Mesendoderm (in vitro differentiated cells): ENCODE measurements around the gene RBMS3.

Source experiments
- DNase-seq: peaks from one replicate; pipeline ENCODE4 v3.0.0; 2013
- H2AK5ac ChIP-seq: 2 replicates; pipeline ENCODE4 v1.6.1; 2013; ENCODE audit warnings: low read length, inconsistent platforms
- H2BK120ac ChIP-seq: 2 replicates; pipeline ENCODE4 v1.6.1; 2013; ENCODE audit warnings: low read depth, mild to moderate bottlenecking, low read length, moderate library complexity, mixed read lengths
- H2BK15ac ChIP-seq: replicated peaks from 2 replicates; pipeline ENCODE4 v1.6.1; 2013; ENCODE audit warnings: low read depth, mild to moderate bottlenecking, moderate library complexity
- H2BK5ac ChIP-seq: 2 replicates; pipeline ENCODE4 v1.6.1; 2013; ENCODE audit warnings: low read length, inconsistent platforms
- H3K18ac ChIP-seq: 2 replicates; pipeline ENCODE4 v1.6.1; 2013; ENCODE audit warnings: mild to moderate bottlenecking, low read length, mixed read lengths
- H3K23ac ChIP-seq: one replicate; pipeline ENCODE4 v1.6.1; 2013; ENCODE audit warnings: low read length
- H3K27ac ChIP-seq: 2 replicates; pipeline ENCODE4 v1.5.1; 2013; ENCODE audit warnings: low read depth, mild to moderate bottlenecking, inconsistent platforms, low read length, moderate library complexity
- H3K27me3 ChIP-seq: 2 replicates; pipeline ENCODE4 v1.6.1; 2013; ENCODE audit warnings: low read length, control low read depth, mild to moderate bottlenecking, inconsistent platforms; ENCODE audit not compliant: insufficient read depth, poor library complexity
- H3K36me3 ChIP-seq: 2 replicates; pipeline ENCODE4 v1.6.1; 2013; ENCODE audit warnings: low read length, inconsistent platforms; ENCODE audit not compliant: control insufficient read depth, insufficient read depth
- H3K4ac ChIP-seq: one replicate; pipeline ENCODE4 v1.6.1; 2013; ENCODE audit warnings: low read depth, mild to moderate bottlenecking, low read length, moderate library complexity
- H3K4me1 ChIP-seq: 2 replicates; pipeline ENCODE4 v1.6.1; 2013; ENCODE audit warnings: low read depth, low read length, inconsistent platforms; ENCODE audit not compliant: control insufficient read depth
- H3K4me2 ChIP-seq: 2 replicates; pipeline ENCODE4 v1.6.1; 2013; ENCODE audit warnings: low read length
- H3K4me3 ChIP-seq: 2 replicates; pipeline ENCODE4 v1.5.1; 2013; ENCODE audit warnings: mild to moderate bottlenecking, low read length
- H3K56ac ChIP-seq: one replicate; pipeline ENCODE4 v1.6.1; 2013; ENCODE audit warnings: low read length
- H3K79me1 ChIP-seq: 2 replicates; pipeline ENCODE4 v1.6.1; 2013; ENCODE audit warnings: low read length, inconsistent platforms
- H3K79me2 ChIP-seq: 2 replicates; pipeline ENCODE4 v1.6.1; 2013; ENCODE audit warnings: mild to moderate bottlenecking, low read length; ENCODE audit not compliant: control insufficient read depth, insufficient read depth
- H3K9ac ChIP-seq: 2 replicates; pipeline ENCODE4 v1.6.1; 2013; ENCODE audit warnings: low read length, inconsistent platforms
- H4K5ac ChIP-seq: one replicate; pipeline ENCODE4 v1.6.1; 2013; ENCODE audit warnings: low read length
- H4K8ac ChIP-seq: one replicate; pipeline ENCODE4 v1.6.1; 2013; ENCODE audit warnings: low read depth, mild to moderate bottlenecking, control low read depth, low read length, moderate library complexity
- WGBS: extraction: QIAGEN DNeasy Blood & Tissue Kit; methylation state at CpG from one replicate; pipeline ENCODE4 v1.1.7; 2013; ENCODE audit warnings: low lambda C conversion rate, missing lambda C conversion rate; ENCODE audit not compliant: insufficient coverage; ENCODE audit errors: extremely low coverage; 5-methylcytosine and 5-hydroxymethylcytosine counted together

RBMS3 gene

DNA sequence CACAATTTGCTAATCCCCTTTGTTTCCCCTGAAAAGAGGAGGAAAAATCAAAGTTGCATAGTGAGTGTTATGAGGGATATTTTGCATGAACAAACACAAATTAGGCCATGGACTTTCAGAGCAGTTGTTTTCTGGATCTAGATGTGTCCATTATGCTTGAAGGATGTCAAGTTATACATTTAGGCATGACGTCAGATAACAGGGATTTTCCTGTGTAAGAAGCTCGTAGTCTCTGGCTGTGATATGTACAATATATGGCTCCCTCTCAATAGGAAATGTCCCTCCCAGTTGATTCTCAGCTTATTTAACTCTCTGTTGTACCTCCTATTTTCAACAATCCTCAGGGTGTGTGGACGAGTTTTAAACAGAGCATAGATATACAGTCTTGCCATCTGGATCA, 171.0 kb downstream of the RBMS3 start:
- Histone ChIP-seq H3K79me2 (no peaks in the 10 kb centered on the region), H2BK15ac (no peak overlapping the region), H3K27me3 (no peaks in the 10 kb centered on the region), H3K4me2 (no peak overlapping the region), H4K5ac (no peak overlapping the region), H2BK5ac (no peak overlapping the region), H4K8ac (no peak overlapping the region), H3K27ac (no peak overlapping the region), H3K9ac (no peak overlapping the region), H3K4me3 (no peak overlapping the region), H2AK5ac (no peak overlapping the region), H3K56ac (no peak overlapping the region), H2BK120ac (no peak overlapping the region), H3K18ac (no peak overlapping the region), H3K36me3 (no peaks in the 10 kb centered on the region), H3K4me1 (peaks cover 5% of the 10 kb centered on the region), H3K4ac (no peak overlapping the region), H3K79me1 (no peaks in the 10 kb centered on the region), H3K23ac (no peak overlapping the region)
- WGBS: no CpG with 5 or more reads among the region's 3 CpGs
- no peak for DNase-seq

DNA sequence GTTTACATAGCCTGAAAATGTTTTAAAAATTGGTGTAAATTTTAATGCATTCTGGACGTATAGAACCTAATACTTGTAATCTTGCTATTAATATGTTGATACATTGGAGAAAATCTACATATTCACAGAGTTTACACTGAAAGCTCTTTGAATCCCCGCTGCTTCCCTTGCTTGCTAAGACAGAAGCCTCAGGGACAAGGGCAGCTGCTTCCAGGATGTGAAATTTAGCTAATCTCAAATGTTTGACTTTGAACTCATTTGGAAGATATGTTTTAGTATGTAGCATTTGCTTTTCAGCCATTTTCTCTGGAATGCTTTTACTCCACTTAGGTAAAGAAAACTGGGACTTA, 172.0 kb downstream of the RBMS3 start:
- no peak overlapping the region for H3K4ac ChIP-seq
- no peak overlapping the region for H3K23ac ChIP-seq
- H3K56ac ChIP-seq: no peak overlapping the region
- H3K27me3 ChIP-seq: no peaks in the 10 kb centered on the region
- no peak overlapping the region for H2BK5ac ChIP-seq
- no peaks in the 10 kb centered on the region for H3K79me1 ChIP-seq
- H3K4me1 ChIP-seq: peaks cover 5% of the 10 kb centered on the region
- no peak overlapping the region for H2BK120ac ChIP-seq
- no peak overlapping the region for H4K5ac ChIP-seq
- H3K4me2 ChIP-seq: no peak overlapping the region
- H3K36me3 ChIP-seq: no peaks in the 10 kb centered on the region
- peak; percentile 18 for DNase-seq
- no peak overlapping the region for H2BK15ac ChIP-seq
- WGBS: no CpG with 5 or more reads among the region's 2 CpGs
- no peaks in the 10 kb centered on the region for H3K79me2 ChIP-seq
- no peak overlapping the region for H3K9ac ChIP-seq
- H4K8ac ChIP-seq: no peak overlapping the region
- H3K4me3 ChIP-seq: no peak overlapping the region
- no peak overlapping the region for H3K27ac ChIP-seq
- no peak overlapping the region for H2AK5ac ChIP-seq
- H3K18ac ChIP-seq: no peak overlapping the region

DNA sequence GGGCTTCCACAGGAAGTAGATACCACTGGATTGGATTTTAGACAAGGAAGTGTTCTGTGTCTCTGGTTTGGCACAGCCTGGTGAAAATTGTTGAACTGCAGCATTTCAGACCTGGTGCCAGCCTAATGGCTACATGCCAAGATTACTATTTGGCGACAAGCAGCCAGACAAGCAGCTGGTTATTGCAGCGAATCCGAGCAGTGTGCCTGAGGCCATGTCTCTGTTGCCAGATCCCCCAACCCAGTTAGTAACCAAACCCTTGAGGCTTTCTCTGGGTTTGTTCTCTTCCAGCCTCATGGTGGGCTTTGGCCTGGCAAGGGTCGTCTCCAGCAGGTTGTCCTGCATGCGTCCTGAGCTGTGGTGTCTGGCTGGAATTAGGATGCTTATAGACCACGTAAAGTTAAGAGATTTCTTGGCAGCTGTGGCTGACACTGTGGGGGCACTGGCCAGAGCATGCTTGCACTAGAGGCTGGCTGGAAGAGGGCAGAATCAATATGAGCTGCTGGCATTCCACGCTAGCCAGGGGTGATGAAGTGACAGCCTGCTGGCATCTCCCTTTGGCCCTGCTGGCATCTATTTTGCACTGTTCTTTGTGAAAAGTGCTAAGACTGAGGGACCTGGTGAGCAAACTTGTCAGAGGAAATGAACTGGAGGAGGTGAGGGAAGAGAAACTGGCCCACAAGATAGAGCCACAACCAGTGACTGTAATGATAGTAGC, 172.6 kb downstream of the RBMS3 start:
- no CpG with 5 or more reads among the region's 7 CpGs for WGBS
- no peaks in the 10 kb centered on the region for H3K79me1 ChIP-seq
- no peak overlapping the region for H2BK5ac ChIP-seq
- H2AK5ac ChIP-seq: no peak overlapping the region
- H3K4ac ChIP-seq: no peak overlapping the region
- no peak overlapping the region for H3K18ac ChIP-seq
- no peak overlapping the region for H3K4me2 ChIP-seq
- H2BK120ac ChIP-seq: no peak overlapping the region
- no peak overlapping the region for H3K27ac ChIP-seq
- H3K4me1 ChIP-seq: peaks cover 5% of the 10 kb centered on the region
- H3K56ac ChIP-seq: no peak overlapping the region
- no peak overlapping the region for H2BK15ac ChIP-seq
- H3K23ac ChIP-seq: no peak overlapping the region
- H4K5ac ChIP-seq: no peak overlapping the region
- H4K8ac ChIP-seq: no peak overlapping the region
- DNase-seq: peak; percentile 16
- no peak overlapping the region for H3K4me3 ChIP-seq
- no peaks in the 10 kb centered on the region for H3K27me3 ChIP-seq
- no peaks in the 10 kb centered on the region for H3K79me2 ChIP-seq
- no peak overlapping the region for H3K9ac ChIP-seq
- H3K36me3 ChIP-seq: no peaks in the 10 kb centered on the region

DNA sequence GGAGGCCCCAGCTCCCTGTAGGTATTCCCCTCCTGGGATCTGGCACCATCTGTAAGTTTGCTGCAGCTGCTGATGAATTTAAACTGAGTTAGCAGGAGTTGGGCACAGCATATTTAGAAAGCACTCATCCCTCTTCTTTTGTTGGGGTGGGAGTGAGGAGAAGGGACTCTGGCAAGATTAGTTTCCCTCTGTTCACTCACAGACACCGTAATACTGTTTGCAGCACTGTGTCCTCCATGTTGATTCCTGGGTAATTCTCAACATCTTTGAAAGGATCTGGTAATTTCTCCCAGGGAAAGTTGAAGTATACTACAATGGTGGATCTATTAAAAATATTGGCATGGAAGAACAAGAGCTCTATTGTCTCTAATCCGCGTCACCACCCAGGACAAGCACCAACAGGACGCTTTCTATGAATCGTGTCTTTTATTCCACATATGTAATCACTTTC, 173.3 kb downstream of the RBMS3 start:
- Histone ChIP-seq H2AK5ac (no peak overlapping the region), H3K27me3 (no peaks in the 10 kb centered on the region), H2BK15ac (no peak overlapping the region), H3K56ac (no peak overlapping the region), H3K9ac (no peak overlapping the region), H4K5ac (no peak overlapping the region), H3K36me3 (no peaks in the 10 kb centered on the region), H3K4me3 (no peak overlapping the region), H3K18ac (no peak overlapping the region), H4K8ac (no peak overlapping the region), H2BK120ac (no peak overlapping the region), H3K79me1 (no peaks in the 10 kb centered on the region), H2BK5ac (no peak overlapping the region), H3K79me2 (no peaks in the 10 kb centered on the region), H3K23ac (no peak overlapping the region), H3K27ac (no peak overlapping the region), H3K4me2 (no peak overlapping the region), H3K4me1 (peaks cover 5% of the 10 kb centered on the region), H3K4ac (no peak overlapping the region)
- WGBS: no CpG with 5 or more reads among the region's 5 CpGs
- DNase-seq: no peak

DNA sequence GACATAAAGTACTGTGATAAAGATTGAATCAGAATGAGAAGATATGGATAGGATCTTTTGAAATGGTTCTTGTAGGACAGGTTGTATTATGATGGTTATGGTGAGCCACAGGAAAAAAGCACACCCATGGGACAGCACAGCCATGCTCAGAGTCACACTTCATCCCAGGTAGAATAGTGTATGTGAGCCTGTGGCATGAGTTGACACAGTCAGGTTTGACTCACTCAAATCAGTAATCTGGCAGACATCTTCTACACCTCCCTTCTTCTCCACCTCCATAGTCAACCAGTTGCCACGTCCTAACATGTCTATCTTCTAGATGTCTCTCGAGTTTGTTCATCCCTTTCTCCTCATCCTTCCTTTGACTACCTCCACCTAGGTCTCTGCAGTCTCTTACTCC, 176.0 kb downstream of the RBMS3 start:
- H3K27ac ChIP-seq: no peak overlapping the region
- DNase-seq: no peak
- no peak overlapping the region for H3K9ac ChIP-seq
- no peak overlapping the region for H2AK5ac ChIP-seq
- H4K5ac ChIP-seq: no peak overlapping the region
- no peak overlapping the region for H2BK120ac ChIP-seq
- H3K4me3 ChIP-seq: no peak overlapping the region
- no peaks in the 10 kb centered on the region for H3K79me2 ChIP-seq
- no peak overlapping the region for H3K23ac ChIP-seq
- no peak overlapping the region for H3K4me2 ChIP-seq
- no peak overlapping the region for H3K56ac ChIP-seq
- H3K27me3 ChIP-seq: no peaks in the 10 kb centered on the region
- H3K4ac ChIP-seq: no peak overlapping the region
- H3K18ac ChIP-seq: no peak overlapping the region
- H4K8ac ChIP-seq: no peak overlapping the region
- peaks cover 5% of the 10 kb centered on the region for H3K4me1 ChIP-seq
- H3K79me1 ChIP-seq: no peaks in the 10 kb centered on the region
- H2BK15ac ChIP-seq: no peak overlapping the region
- no CpG with 5 or more reads among the region's 2 CpGs for WGBS
- no peak overlapping the region for H2BK5ac ChIP-seq
- H3K36me3 ChIP-seq: no peaks in the 10 kb centered on the region

DNA sequence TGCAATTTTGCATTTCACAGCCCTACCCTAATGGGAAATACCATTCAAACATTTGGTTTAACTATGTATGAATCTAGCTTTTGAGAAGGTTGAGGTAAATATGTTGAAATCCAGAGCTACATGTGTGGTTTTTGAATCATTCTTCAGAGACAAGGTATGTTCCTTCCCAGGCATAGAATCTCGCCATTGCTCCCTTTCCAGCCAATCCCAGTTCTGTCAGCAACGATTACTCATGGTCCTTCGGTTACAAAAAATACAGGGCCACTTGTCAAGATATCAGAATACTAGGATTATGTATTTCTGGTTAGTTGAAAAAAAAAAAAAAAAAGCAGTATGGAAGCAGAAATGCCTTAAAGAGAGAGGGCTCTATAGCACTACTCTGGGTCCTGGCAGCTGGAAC, 182.4 kb downstream of the RBMS3 start:
- no peak overlapping the region for H3K23ac ChIP-seq
- H3K36me3 ChIP-seq: no peaks in the 10 kb centered on the region
- no peak overlapping the region for H2AK5ac ChIP-seq
- no peak overlapping the region for H3K18ac ChIP-seq
- no peak overlapping the region for H3K9ac ChIP-seq
- H3K27ac ChIP-seq: no peak overlapping the region
- WGBS: no CpG with 5 or more reads among the region's 3 CpGs
- no peak overlapping the region for H4K8ac ChIP-seq
- H3K4ac ChIP-seq: no peak overlapping the region
- no peak overlapping the region for H3K4me3 ChIP-seq
- no peak overlapping the region for H3K4me2 ChIP-seq
- no peak overlapping the region for H3K56ac ChIP-seq
- no peak overlapping the region for H2BK15ac ChIP-seq
- DNase-seq: no peak
- no peak overlapping the region for H4K5ac ChIP-seq
- H3K79me2 ChIP-seq: no peaks in the 10 kb centered on the region
- no peak overlapping the region for H2BK120ac ChIP-seq
- H3K79me1 ChIP-seq: no peaks in the 10 kb centered on the region
- H2BK5ac ChIP-seq: no peak overlapping the region
- H3K27me3 ChIP-seq: no peaks in the 10 kb centered on the region
- H3K4me1 ChIP-seq: no peaks in the 10 kb centered on the region
